ENCODE data around the gene SCAMP4.

The SCAMP4 gene

GRCh38 chr19:1917146-1917545 is 11.9 kb downstream of the SCAMP4 start:
- no peak overlapping the region for H3K18ac ChIP-seq (ENCODE audit: low read length)
- no peak overlapping the region for H4K91ac ChIP-seq (ENCODE audit: low read depth, low read length, poor library complexity)
- H3K27me3 ChIP-seq (ENCODE audit: control insufficient read depth in 3 of 3, insufficient read depth in 3 of 3, low read depth in 1 of 3, low read length in 3 of 3), result no peaks in the 10 kb centered on the region
- no peak overlapping the region for H3K4me2 ChIP-seq (ENCODE audit: insufficient read depth, low read length, poor library complexity, severe bottlenecking)
- H3K23ac ChIP-seq (ENCODE audit: low read depth, low read length, poor library complexity), result no peak overlapping the region
- H3K4me1 ChIP-seq (ENCODE audit: control insufficient read depth in 2 of 2, insufficient read depth in 1 of 2, low read depth in 1 of 2, low read length in 2 of 2), result no peaks in the 10 kb centered on the region
- no peak overlapping the region for H3K4me3 ChIP-seq (ENCODE audit: low read length in 2 of 2)
- H2BK15ac ChIP-seq (ENCODE audit: low read length), result no peak overlapping the region
- H2BK120ac ChIP-seq (ENCODE audit: low read depth, low read length), result no peak overlapping the region
- H4K8ac ChIP-seq (ENCODE audit: low read depth, low read length), result no peak overlapping the region
- no peak overlapping the region for H2AK5ac ChIP-seq (ENCODE audit: low read depth, low read length)
- H3K14ac ChIP-seq (ENCODE audit: low read length), result no peak overlapping the region
- no peak overlapping the region for H3K4ac ChIP-seq (ENCODE audit: low read length)
- peaks cover 54 to 90% of the 10 kb centered on the region in 2 donors for H3K36me3 ChIP-seq (replicated peaks in 1 of 2; ENCODE audit: control insufficient read depth in 2 of 2, insufficient read depth in 2 of 2, low read length in 2 of 2)
- H3K9ac ChIP-seq (ENCODE audit: low read depth, low read length, poor library complexity), result no peak overlapping the region
- no peak overlapping the region for H2AFZ ChIP-seq (ENCODE audit: low read length)
- H3K9me3 ChIP-seq (replicated peaks in 1 of 2; ENCODE audit: control insufficient read depth in 2 of 2, insufficient read depth in 1 of 2, low read depth in 1 of 2, low read length in 2 of 2), result peaks cover 0 to 3% of the 10 kb centered on the region in 2 donors
- WGBS, 2 donors (ENCODE audit: extremely low coverage in 2 of 2, insufficient read length in 2 of 2, insufficient replicate concordance in 1 of 2), result no CpG with 5 or more reads among the region's 17 CpGs
- peaks cover 23% of the 10 kb centered on the region for H3K79me1 ChIP-seq (ENCODE audit: low read depth, low read length)
- H2BK5ac ChIP-seq (ENCODE audit: low read length), result no peak overlapping the region
- no peak for DNase-seq (ENCODE audit: low spot score)
- H3K27ac ChIP-seq (replicated peaks; ENCODE audit: low read length), result no peak overlapping the region
- H2BK12ac ChIP-seq (ENCODE audit: low read length), result no peak overlapping the region

- H3K4me2 ChIP-seq (ENCODE audit: insufficient read depth, low read length, poor library complexity, severe bottlenecking), result no peak overlapping the region
- no peak overlapping the region for H4K8ac ChIP-seq (ENCODE audit: low read depth, low read length)
- DNase-seq (ENCODE audit: low spot score), result no peak
- H3K4me1 ChIP-seq (ENCODE audit: control insufficient read depth in 2 of 2, insufficient read depth in 1 of 2, low read depth in 1 of 2, low read length in 2 of 2), result no peaks in the 10 kb centered on the region
- H2AK5ac ChIP-seq (ENCODE audit: low read depth, low read length), result no peak overlapping the region
- H3K14ac ChIP-seq (ENCODE audit: low read length), result no peak overlapping the region
- no peak overlapping the region for H2BK120ac ChIP-seq (ENCODE audit: low read depth, low read length)
- H2BK15ac ChIP-seq (ENCODE audit: low read length), result no peak overlapping the region
- peaks cover 55 to 90% of the 10 kb centered on the region in 2 donors for H3K36me3 ChIP-seq (replicated peaks in 1 of 2; ENCODE audit: control insufficient read depth in 2 of 2, insufficient read depth in 2 of 2, low read length in 2 of 2)
- no peak overlapping the region for H4K91ac ChIP-seq (ENCODE audit: low read depth, low read length, poor library complexity)
- no peak overlapping the region for H2AFZ ChIP-seq (ENCODE audit: low read length)
- no peak overlapping the region for H2BK12ac ChIP-seq (ENCODE audit: low read length)
- H3K18ac ChIP-seq (ENCODE audit: low read length), result no peak overlapping the region
- H3K27ac ChIP-seq (replicated peaks; ENCODE audit: low read length), result no peak overlapping the region
- H3K79me1 ChIP-seq (ENCODE audit: low read depth, low read length), result peaks cover 18% of the 10 kb centered on the region
- H3K9me3 ChIP-seq (replicated peaks in 1 of 2; ENCODE audit: control insufficient read depth in 2 of 2, insufficient read depth in 1 of 2, low read depth in 1 of 2, low read length in 2 of 2), result peaks cover 0 to 6% of the 10 kb centered on the region in 2 donors
- no CpG with 5 or more reads among the region's 25 CpGs for WGBS, 2 donors (ENCODE audit: extremely low coverage in 2 of 2, insufficient read length in 2 of 2, insufficient replicate concordance in 1 of 2)
- no peak overlapping the region for H3K4ac ChIP-seq (ENCODE audit: low read length)
- no peaks in the 10 kb centered on the region for H3K27me3 ChIP-seq (ENCODE audit: control insufficient read depth in 3 of 3, insufficient read depth in 3 of 3, low read depth in 1 of 3, low read length in 3 of 3)
- H3K23ac ChIP-seq (ENCODE audit: low read depth, low read length, poor library complexity), result peak overlapping the region; percentile 65
- H3K9ac ChIP-seq (ENCODE audit: low read depth, low read length, poor library complexity), result no peak overlapping the region
- peak overlapping the region; percentile 35 for H2BK5ac ChIP-seq (ENCODE audit: low read length)
- no peak overlapping the region for H3K4me3 ChIP-seq (ENCODE audit: low read length in 2 of 2)
Observed at GRCh38 chr19:1917926-1918325, 12.7 kb downstream of the SCAMP4 start.

GRCh38 chr19:1918975-1919374 is 13.8 kb downstream of the SCAMP4 start:
- peaks cover 8% of the 10 kb centered on the region for H3K79me1 ChIP-seq (ENCODE audit: low read depth, low read length)
- no CpG with 5 or more reads among the region's 28 CpGs for WGBS, 2 donors (ENCODE audit: extremely low coverage in 2 of 2, insufficient read length in 2 of 2, insufficient replicate concordance in 1 of 2)
- no peak overlapping the region for H3K14ac ChIP-seq (ENCODE audit: low read length)
- no peak overlapping the region for H3K23ac ChIP-seq (ENCODE audit: low read depth, low read length, poor library complexity)
- no peak overlapping the region for H2BK120ac ChIP-seq (ENCODE audit: low read depth, low read length)
- H2AK5ac ChIP-seq (ENCODE audit: low read depth, low read length), result no peak overlapping the region
- H3K36me3 ChIP-seq (replicated peaks in 1 of 2; ENCODE audit: control insufficient read depth in 2 of 2, insufficient read depth in 2 of 2, low read length in 2 of 2), result peaks cover 52 to 87% of the 10 kb centered on the region in 2 donors
- no peak overlapping the region for H2BK12ac ChIP-seq (ENCODE audit: low read length)
- no peaks in the 10 kb centered on the region for H3K27me3 ChIP-seq (ENCODE audit: control insufficient read depth in 3 of 3, insufficient read depth in 3 of 3, low read depth in 1 of 3, low read length in 3 of 3)
- H3K9me3 ChIP-seq (replicated peaks in 1 of 2; ENCODE audit: control insufficient read depth in 2 of 2, insufficient read depth in 1 of 2, low read depth in 1 of 2, low read length in 2 of 2), result peaks cover 0 to 4% of the 10 kb centered on the region in 2 donors
- no peak overlapping the region for H3K4me3 ChIP-seq (ENCODE audit: low read length in 2 of 2)
- H3K4me1 ChIP-seq (ENCODE audit: control insufficient read depth in 2 of 2, insufficient read depth in 1 of 2, low read depth in 1 of 2, low read length in 2 of 2), result no peaks in the 10 kb centered on the region
- no peak overlapping the region for H4K8ac ChIP-seq (ENCODE audit: low read depth, low read length)
- no peak overlapping the region for H3K4ac ChIP-seq (ENCODE audit: low read length)
- DNase-seq (ENCODE audit: low spot score), result no peak
- H2BK15ac ChIP-seq (ENCODE audit: low read length), result no peak overlapping the region
- no peak overlapping the region for H4K91ac ChIP-seq (ENCODE audit: low read depth, low read length, poor library complexity)
- H3K4me2 ChIP-seq (ENCODE audit: insufficient read depth, low read length, poor library complexity, severe bottlenecking), result no peak overlapping the region
- no peak overlapping the region for H3K9ac ChIP-seq (ENCODE audit: low read depth, low read length, poor library complexity)
- no peak overlapping the region for H2AFZ ChIP-seq (ENCODE audit: low read length)
- no peak overlapping the region for H2BK5ac ChIP-seq (ENCODE audit: low read length)
- H3K27ac ChIP-seq (replicated peaks; ENCODE audit: low read length), result no peak overlapping the region
- H3K18ac ChIP-seq (ENCODE audit: low read length), result no peak overlapping the region

- Histone ChIP-seq H3K9me3 (replicated peaks in 1 of 2; ENCODE audit: control insufficient read depth in 2 of 2, insufficient read depth in 1 of 2, low read depth in 1 of 2, low read length in 2 of 2) (peaks cover 0 to 4% of the 10 kb centered on the region in 2 donors), H2BK12ac (ENCODE audit: low read length) (no peak overlapping the region), H4K91ac (ENCODE audit: low read depth, low read length, poor library complexity) (no peak overlapping the region), H2BK120ac (ENCODE audit: low read depth, low read length) (no peak overlapping the region), H3K23ac (ENCODE audit: low read depth, low read length, poor library complexity) (peak overlapping the region; percentile 10), H3K4me1 (ENCODE audit: control insufficient read depth in 2 of 2, insufficient read depth in 1 of 2, low read depth in 1 of 2, low read length in 2 of 2) (no peaks in the 10 kb centered on the region), H3K4ac (ENCODE audit: low read length) (no peak overlapping the region), H3K4me2 (ENCODE audit: insufficient read depth, low read length, poor library complexity, severe bottlenecking) (no peak overlapping the region), H3K9ac (ENCODE audit: low read depth, low read length, poor library complexity) (no peak overlapping the region), H3K27ac (replicated peaks; ENCODE audit: low read length) (no peak overlapping the region), H4K8ac (ENCODE audit: low read depth, low read length) (peak overlapping the region; percentile 86), H2BK15ac (ENCODE audit: low read length) (no peak overlapping the region), H3K79me1 (ENCODE audit: low read depth, low read length) (peaks cover 2% of the 10 kb centered on the region), H2AK5ac (ENCODE audit: low read depth, low read length) (no peak overlapping the region), H3K18ac (ENCODE audit: low read length) (no peak overlapping the region), H2BK5ac (ENCODE audit: low read length) (no peak overlapping the region), H3K14ac (ENCODE audit: low read length) (no peak overlapping the region), H3K4me3 (ENCODE audit: low read length in 2 of 2) (no peak overlapping the region), H3K27me3 (ENCODE audit: control insufficient read depth in 3 of 3, insufficient read depth in 3 of 3, low read depth in 1 of 3, low read length in 3 of 3) (no peaks in the 10 kb centered on the region), H2AFZ (ENCODE audit: low read length) (no peak overlapping the region), H3K36me3 (replicated peaks in 1 of 2; ENCODE audit: control insufficient read depth in 2 of 2, insufficient read depth in 2 of 2, low read length in 2 of 2) (peaks cover 57 to 87% of the 10 kb centered on the region in 2 donors)
- no CpG with 5 or more reads among the region's 19 CpGs for WGBS, 2 donors (ENCODE audit: extremely low coverage in 2 of 2, insufficient read length in 2 of 2, insufficient replicate concordance in 1 of 2)
- no peak for DNase-seq (ENCODE audit: low spot score)
Observed at GRCh38 chr19:1920644-1921043, 15.4 kb downstream of the SCAMP4 start.

All from neuronal stem cell (in vitro differentiated cells).